ENCODE measurements around the gene CTU1.

- TF ChIP-seq CTCF (IDR thresholded peaks at IDR 0.05) (no peak), ZFX (IDR thresholded peaks at IDR 0.05; ENCODE audit: borderline replicate concordance) (no peak)
Observed at GRCh38 chr19:51135986-51136762, 28.0 kb upstream of the CTU1 start.
